Left colon (tissue), 2 donors: ENCODE results near the gene SHROOM3. TPM values are rescaled to one million over a fixed set of nuclear protein-coding genes. Genes with fewer than 3 reads are reported as not detected.

Experiments used
- ATAC-seq: fragments of 200-7000 bp; cut with Tn5 transposase; one replicate; pipeline ENCODE4 v1.9.1; 2020; ENCODE audit warnings: mild to moderate bottlenecking, moderate library complexity
- DNase-seq, 2 donors: peaks; one replicate each; pipeline ENCODE4 v3.0.0-alpha.2; 2020
- intact Hi-C, 2 donors: fragments of 100-400 bp; cut with DNase I in 1 of 2; cut with micrococcal nuclease in 1 of 2; formaldehyde crosslinking; loops; one replicate each; pipeline versions ENCODE4 v1.11.2 to v1.14.0; 2022; cut with DNase I, micrococcal nuclease
- total RNA-seq, 2 donors: library from RNA; stranded (reverse); fragmentation: NEBNext Ultra II Directional; extraction: Animal tissue kit (Norgen Biotek cat#: 25700); gene quantifications; one replicate each; pipeline ENCODE4 v1.2.1, GENCODE V29; 2021
- donor health status: DM: no; HTN: no; CAD: no.
- donor health status: DM: yes; HTN: yes; CAD: no.

The SHROOM3 gene
- total RNA-seq, 2 donors from 2014 or later: 158 to 248 TPM

- ATAC-seq (no peak), DNase-seq (no peak)
- intact Hi-C loops: no loop called here
Observed at GRCh38 chr4:76658231-76659102, 223.4 kb downstream of the SHROOM3 start.

- no peak for DNase-seq
- ATAC-seq: no peak
- intact Hi-C loops: no loop called here
Observed at GRCh38 chr4:76659103-76659490, 224.1 kb downstream of the SHROOM3 start.

- intact Hi-C loops: no loop called here
- DNase-seq: no peak
- peak; percentile 43 for ATAC-seq
Observed at GRCh38 chr4:76663824-76664223, 228.8 kb downstream of the SHROOM3 start.

GRCh38 chr4:76665153-76665552 lies 230.1 kb downstream of the SHROOM3 start:
- ATAC-seq: peak; percentile 84
- intact Hi-C loops: no loop called here
- peak; percentile 86 to 94 for DNase-seq

- DNase-seq (no peak), ATAC-seq (no peak)
- intact Hi-C loops: no loop called here
Observed at GRCh38 chr4:76665721-76666120, 230.7 kb downstream of the SHROOM3 start.

GRCh38 chr4:76666944-76667532 lies 232.0 kb downstream of the SHROOM3 start:
- intact Hi-C loops: no loop called here
- ATAC-seq: peak; percentile 53
- DNase-seq: peak; percentile 31 to 41

GRCh38 chr4:76670631-76671030 lies 235.6 kb downstream of the SHROOM3 start:
- no peak for ATAC-seq

GRCh38 chr4:76673362-76673761 lies 238.3 kb downstream of the SHROOM3 start:
- intact Hi-C loops: no loop called here
- no peak for ATAC-seq
- no peak for DNase-seq

More at GRCh38 chr4:76670631-76671030, 235.6 kb downstream of the SHROOM3 start:
- no peak for DNase-seq
- intact Hi-C loops: no loop called here

GRCh38 chr4:76674983-76675382 lies 240.0 kb downstream of the SHROOM3 start:
- DNase-seq (peak in 1 of 2 donors; percentile 49), ATAC-seq (peak; percentile 97)
- intact Hi-C loops: no loop called here

- ATAC-seq (no peak), DNase-seq (no peak)
- intact Hi-C loops: no loop called here
Observed at GRCh38 chr4:76677571-76678326, 242.7 kb downstream of the SHROOM3 start.

- intact Hi-C loops: no loop called here
- DNase-seq (no peak), ATAC-seq (no peak)
Observed at GRCh38 chr4:76679691-76680090, 244.7 kb downstream of the SHROOM3 start.

GRCh38 chr4:76680952-76681351 lies 245.9 kb downstream of the SHROOM3 start:
- no peak for ATAC-seq
- no peak for DNase-seq
- intact Hi-C loops: no loop called here

- DNase-seq (no peak), ATAC-seq (no peak)
- intact Hi-C loops: no loop called here
Observed at GRCh38 chr4:76681996-76682395, 247.0 kb downstream of the SHROOM3 start.

- ATAC-seq (peak; percentile 88), DNase-seq (no peak)
- intact Hi-C loops: no loop called here
Observed at GRCh38 chr4:76683144-76683543, 248.1 kb downstream of the SHROOM3 start.

GRCh38 chr4:76687746-76688448 lies 252.9 kb downstream of the SHROOM3 start:
- ATAC-seq (peak; percentile 26), DNase-seq (peak in 1 of 2 donors; percentile 30)
- intact Hi-C loops: no loop called here

GRCh38 chr4:76688619-76689144 lies 253.7 kb downstream of the SHROOM3 start:
- peak; percentile 12 for ATAC-seq
- intact Hi-C loops: no loop called here
- DNase-seq: peak in 1 of 2 donors; percentile 27

- intact Hi-C loops: no loop called here
- DNase-seq (peak in 1 of 2 donors; percentile 57), ATAC-seq (peak; percentile 49)
Observed at GRCh38 chr4:76689145-76689817, 254.3 kb downstream of the SHROOM3 start.
